Liver (tissue), 9 donors: ENCODE results near the gene FER1L5. TPM values are rescaled to one million over a fixed set of nuclear protein-coding genes. Genes with fewer than 3 reads are reported as not detected.

Source experiments
- DNase-seq: peaks from one replicate; pipeline ENCODE4 v3.0.0-alpha.2; 2017; ENCODE audit warnings: low spot score
- H3K27ac ChIP-seq, 2 donors: one replicate each; pipeline ENCODE4 v1.7.0; 2013; ENCODE audit warnings: inconsistent platforms in 2 of 2, low read length in 2 of 2, control low read depth in 1 of 2, low read depth in 1 of 2, mild to moderate bottlenecking in 1 of 2
- H3K27me3 ChIP-seq, 4 donors: one replicate each; pipeline versions ENCODE4 v1.6.1 to v1.7.0; 2013; ENCODE audit warnings: low read length in 3 of 4, inconsistent platforms in 1 of 4, mild to moderate bottlenecking in 1 of 4, moderate library complexity in 1 of 4; ENCODE audit not compliant: control insufficient read depth in 4 of 4, insufficient read depth in 4 of 4
- H3K36me3 ChIP-seq, 4 donors: one replicate each; pipeline versions ENCODE4 v1.6.1 to v1.7.0; 2013; ENCODE audit warnings: low read length in 3 of 4, mild to moderate bottlenecking in 3 of 4, low read depth in 1 of 4, moderate library complexity in 1 of 4; ENCODE audit not compliant: control insufficient read depth in 4 of 4, insufficient read depth in 3 of 4
- H3K4me1 ChIP-seq, 4 donors: one replicate each; pipeline versions ENCODE4 v1.6.1 to v1.7.0; 2013; ENCODE audit warnings: low read length in 3 of 4, mild to moderate bottlenecking in 3 of 4, moderate library complexity in 1 of 4; ENCODE audit not compliant: control insufficient read depth in 4 of 4, insufficient read depth in 4 of 4
- H3K4me3 ChIP-seq, 3 donors: one replicate each; pipeline versions ENCODE4 v1.6.1 to v1.7.0; 2013; ENCODE audit warnings: low read length in 3 of 3, control low read depth in 1 of 3, low read depth in 1 of 3, mild to moderate bottlenecking in 1 of 3
- H3K9ac ChIP-seq, 2 donors: one replicate each; pipeline ENCODE4 v1.7.0; 2013; ENCODE audit warnings: low read length in 2 of 2, mild to moderate bottlenecking in 2 of 2, moderate library complexity in 2 of 2, control low read depth in 1 of 2, low read depth in 1 of 2
- H3K9me3 ChIP-seq, 4 donors: one replicate each; pipeline versions ENCODE4 v1.6.1 to v1.7.0; 2013; ENCODE audit warnings: low read length in 3 of 4; ENCODE audit not compliant: control insufficient read depth in 4 of 4
- ATF3 ChIP-seq: IDR thresholded peaks from 2 replicates; pipeline ENCODE4 v1.6.1; 2016; ENCODE audit warnings: antibody characterized with exemption
- CTCF ChIP-seq: fragments of 150-350 bp; IDR thresholded peaks from 2 replicates; pipeline ENCODE4 v1.5.1; 2017; ENCODE audit warnings: improper control_type of control experiment, low read depth, low read length; ENCODE audit not compliant: missing input control
- EGR1 ChIP-seq, 2 donors: IDR thresholded peaks; 2 replicates each; pipeline ENCODE4 v1.6.1; 2016 to 2018; ENCODE audit warnings: antibody characterized with exemption in 2 of 2, low read depth in 2 of 2
- FOXA2 ChIP-seq: IDR thresholded peaks from 2 replicates; pipeline ENCODE4 v1.6.1; 2016; ENCODE audit warnings: antibody characterized with exemption
- GABPA ChIP-seq, 2 donors: IDR thresholded peaks in 1 of 2; conservative IDR thresholded peaks in 1 of 2; 2 replicates each; pipeline ENCODE4 v1.6.1; 2016; ENCODE audit warnings: antibody characterized with exemption in 2 of 2, mild to moderate bottlenecking in 1 of 2, moderate library complexity in 1 of 2
- HNF4A ChIP-seq, 2 donors: conservative IDR thresholded peaks; 2 replicates each; pipeline ENCODE4 v1.6.1; 2016; ENCODE audit warnings: antibody characterized with exemption in 2 of 2, mild to moderate bottlenecking in 2 of 2
- HNF4G ChIP-seq: IDR thresholded peaks from 2 replicates; pipeline ENCODE4 v1.6.1; 2016; ENCODE audit warnings: antibody characterized with exemption
- JUND ChIP-seq, 2 donors: IDR thresholded peaks; 2 replicates each; pipeline ENCODE4 v1.6.1; 2016; ENCODE audit warnings: antibody characterized with exemption in 2 of 2
- MAX ChIP-seq: IDR thresholded peaks from 2 replicates; pipeline ENCODE4 v1.6.1; 2016; ENCODE audit warnings: antibody characterized with exemption
- NR2F2 ChIP-seq: IDR thresholded peaks from 2 replicates; pipeline ENCODE4 v1.6.1; 2016; ENCODE audit warnings: antibody characterized with exemption
- RAD21 ChIP-seq, 2 donors: IDR thresholded peaks; 2 replicates each; pipeline ENCODE4 v1.6.1; 2016; ENCODE audit warnings: antibody characterized with exemption in 2 of 2, mild to moderate bottlenecking in 2 of 2
- REST ChIP-seq: IDR thresholded peaks from 2 replicates; pipeline ENCODE4 v1.6.1; 2016; ENCODE audit warnings: antibody characterized with exemption, mild to moderate bottlenecking
- RXRA ChIP-seq, 2 donors: IDR thresholded peaks; 2 replicates each; pipeline ENCODE4 v1.6.1; 2017 to 2018; ENCODE audit warnings: antibody characterized with exemption in 2 of 2, mild to moderate bottlenecking in 1 of 2
- SP1 ChIP-seq: IDR thresholded peaks from 2 replicates; pipeline ENCODE4 v1.6.1; 2018; ENCODE audit warnings: antibody characterized with exemption, mild to moderate bottlenecking
- TAF1 ChIP-seq: conservative IDR thresholded peaks from 2 replicates; pipeline ENCODE4 v1.6.1; 2016; ENCODE audit warnings: antibody characterized with exemption, mild to moderate bottlenecking
- YY1 ChIP-seq: IDR thresholded peaks from 2 replicates; pipeline ENCODE4 v1.6.1; 2016; ENCODE audit warnings: antibody characterized with exemption, mild to moderate bottlenecking
- ZBTB33 ChIP-seq: IDR thresholded peaks from 2 replicates; pipeline ENCODE4 v1.6.1; 2016; ENCODE audit warnings: antibody characterized with exemption
- WGBS: extraction: QIAGEN DNeasy Blood & Tissue Kit; methylation state at CpG from one replicate; pipeline ENCODE4 v1.1.7; 2013; 5-methylcytosine and 5-hydroxymethylcytosine counted together
- polyA plus RNA-seq, 2 donors: library from polyadenylated mRNA; stranded (reverse) in 1 of 2; unstranded in 1 of 2; fragments of 200-250 nt in 1 of 2; fragments of >200 nt in 1 of 2; fragmentation: Nextera tagmentation in 1 of 2; extraction: Ambion mirVana in 1 of 2; gene quantifications; one replicate each; pipeline versions ENCODE4 v1.2.1 to v1.2.3, GENCODE V29; 2013 to 2015
- total RNA-seq, 2 donors: library from RNA; depleted of rRNA; stranded (reverse); fragments of >200 nt; gene quantifications; one replicate each; pipeline ENCODE4 v1.2.3, GENCODE V29; 2014
- donor health status: healthy.
- donor health status: healthy.
- donor health status: healthy.
- donor health status: healthy.
- donor health status: healthy.

The FER1L5 gene
- total and polyA plus RNA-seq, 4 donors = under 0.01 TPM; not detected in 3

GRCh38 chr2:96691022-96691612, 48.6 kb downstream of the FER1L5 start:
- no peak for TF ChIP-seq TAF1
- no peak for TF ChIP-seq GABPA (IDR thresholded peaks at IDR 0.05 in 1 of 2, conservative IDR thresholded peaks at IDR 0.05 in 1 of 2)
- no peak for TF ChIP-seq RAD21 (IDR thresholded peaks at IDR 0.05)
- no peak for TF ChIP-seq YY1
- no peak for TF ChIP-seq CTCF
- TF ChIP-seq ZBTB33 = no peak
- no peak for TF ChIP-seq RXRA (IDR thresholded peaks at IDR 0.05)
- no peak for TF ChIP-seq JUND (IDR thresholded peaks at IDR 0.05)
- TF ChIP-seq EGR1 (IDR thresholded peaks at IDR 0.05; ENCODE audit: low read depth in 2 of 2) = no peak
- TF ChIP-seq FOXA2 = no peak
- TF ChIP-seq HNF4A (conservative IDR thresholded peaks at IDR 0.05) = no peak
- no peaks in the 10 kb centered on the region for H3K36me3 ChIP-seq
- no peak overlapping the region for H3K4me3 ChIP-seq
- DNase-seq = no peak
- H3K4me1 ChIP-seq = no peaks in the 10 kb centered on the region
- WGBS = 97% methylated on average over 30 of the region's 30 CpGs
- H3K9me3 ChIP-seq = no peaks in the 10 kb centered on the region
- no peak overlapping the region for H3K9ac ChIP-seq
- no peak overlapping the region for H3K27ac ChIP-seq
- H3K27me3 ChIP-seq = no peaks in the 10 kb centered on the region

- Histone ChIP-seq H3K9me3 (no peaks in the 10 kb centered on the region), H3K36me3 (no peaks in the 10 kb centered on the region), H3K9ac (no peak overlapping the region), H3K4me3 (no peak overlapping the region), H3K27me3 (no peaks in the 10 kb centered on the region), H3K27ac (no peak overlapping the region), H3K4me1 (no peaks in the 10 kb centered on the region)
- 95% methylated on average over 14 of the region's 14 CpGs for WGBS
- TF ChIP-seq NR2F2 (no peak), RAD21 (IDR thresholded peaks at IDR 0.05) (no peak), ZBTB33 (no peak), CTCF (no peak), MAX (no peak), JUND (IDR thresholded peaks at IDR 0.05) (no peak), HNF4G (no peak), RXRA (IDR thresholded peaks at IDR 0.05) (no peak), SP1 (no peak), ATF3 (no peak), TAF1 (no peak), REST (no peak)
- DNase-seq = no peak
Measured at GRCh38 chr2:96692094-96692971, 49.8 kb downstream of the FER1L5 start.
